ENCODE data around the gene HNRNPM.
"Not testable (repeated sequence)": the region's sequence is repeated elsewhere in the genome, so short reads cannot be mapped to it uniquely, and the experiment has no call there.

DNA sequence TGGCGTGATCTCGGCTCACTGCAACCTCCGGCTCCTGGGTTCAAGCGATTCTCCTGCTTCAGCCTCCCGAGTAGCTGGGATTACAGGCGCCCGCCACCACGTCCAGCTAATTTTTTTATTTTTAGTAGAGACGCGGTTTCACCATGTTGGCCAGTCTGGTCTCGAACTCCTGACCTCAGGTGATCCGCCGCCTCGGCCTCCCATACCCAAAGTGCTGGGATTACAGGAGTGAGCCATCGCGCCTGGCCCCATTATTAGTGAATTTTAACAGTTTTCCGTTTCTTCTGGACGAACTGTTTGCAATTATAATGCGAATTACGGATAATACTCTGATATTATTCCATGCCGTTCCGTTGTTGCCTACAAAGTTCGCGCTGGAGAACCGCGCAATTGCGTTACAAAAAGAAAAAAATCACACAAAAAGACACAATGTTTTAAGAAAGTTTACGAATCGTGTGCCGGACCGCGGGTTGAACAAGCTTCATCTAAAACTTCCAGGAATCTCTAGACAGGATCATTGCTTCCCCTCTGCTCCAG is 567 bp upstream of the HNRNPM start:
- TF ChIP-seq, protein P1, sequence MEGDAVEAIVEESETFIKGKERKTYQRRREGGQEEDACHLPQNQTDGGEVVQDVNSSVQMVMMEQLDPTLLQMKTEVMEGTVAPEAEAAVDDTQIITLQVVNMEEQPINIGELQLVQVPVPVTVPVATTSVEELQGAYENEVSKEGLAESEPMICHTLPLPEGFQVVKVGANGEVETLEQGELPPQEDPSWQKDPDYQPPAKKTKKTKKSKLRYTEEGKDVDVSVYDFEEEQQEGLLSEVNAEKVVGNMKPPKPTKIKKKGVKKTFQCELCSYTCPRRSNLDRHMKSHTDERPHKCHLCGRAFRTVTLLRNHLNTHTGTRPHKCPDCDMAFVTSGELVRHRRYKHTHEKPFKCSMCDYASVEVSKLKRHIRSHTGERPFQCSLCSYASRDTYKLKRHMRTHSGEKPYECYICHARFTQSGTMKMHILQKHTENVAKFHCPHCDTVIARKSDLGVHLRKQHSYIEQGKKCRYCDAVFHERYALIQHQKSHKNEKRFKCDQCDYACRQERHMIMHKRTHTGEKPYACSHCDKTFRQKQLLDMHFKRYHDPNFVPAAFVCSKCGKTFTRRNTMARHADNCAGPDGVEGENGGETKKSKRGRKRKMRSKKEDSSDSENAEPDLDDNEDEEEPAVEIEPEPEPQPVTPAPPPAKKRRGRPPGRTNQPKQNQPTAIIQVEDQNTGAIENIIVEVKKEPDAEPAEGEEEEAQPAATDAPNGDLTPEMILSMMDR (IDR thresholded peaks at IDR 0.05) = not testable (repeated sequence)
- not testable (repeated sequence) for TF ChIP-seq EZH2 (IDR thresholded peaks at IDR 0.05; ENCODE audit: borderline replicate concordance, insufficient read depth, low read depth, low read length, poor library complexity, severe bottlenecking)

Measured in B cell (primary cell).